Astrocyte (in vitro differentiated cells and primary cell): ENCODE results near the gene TPD52L2.

Experiments
- EZH2 ChIP-seq: IDR thresholded peaks from 2 replicates; pipeline ENCODE4 v1.6.1; 2012; ENCODE audit warnings: mild to moderate bottlenecking, low read length, inconsistent platforms; ENCODE audit not compliant: insufficient read depth
- TF ChIP-seq, protein P1 (sequence below): IDR thresholded peaks from 2 replicates; pipeline ENCODE4 v1.5.1; 2011; ENCODE audit warnings: low read depth, mild to moderate bottlenecking, inconsistent platforms, low read length, moderate library complexity; ENCODE audit not compliant: insufficient read depth

DNA sequence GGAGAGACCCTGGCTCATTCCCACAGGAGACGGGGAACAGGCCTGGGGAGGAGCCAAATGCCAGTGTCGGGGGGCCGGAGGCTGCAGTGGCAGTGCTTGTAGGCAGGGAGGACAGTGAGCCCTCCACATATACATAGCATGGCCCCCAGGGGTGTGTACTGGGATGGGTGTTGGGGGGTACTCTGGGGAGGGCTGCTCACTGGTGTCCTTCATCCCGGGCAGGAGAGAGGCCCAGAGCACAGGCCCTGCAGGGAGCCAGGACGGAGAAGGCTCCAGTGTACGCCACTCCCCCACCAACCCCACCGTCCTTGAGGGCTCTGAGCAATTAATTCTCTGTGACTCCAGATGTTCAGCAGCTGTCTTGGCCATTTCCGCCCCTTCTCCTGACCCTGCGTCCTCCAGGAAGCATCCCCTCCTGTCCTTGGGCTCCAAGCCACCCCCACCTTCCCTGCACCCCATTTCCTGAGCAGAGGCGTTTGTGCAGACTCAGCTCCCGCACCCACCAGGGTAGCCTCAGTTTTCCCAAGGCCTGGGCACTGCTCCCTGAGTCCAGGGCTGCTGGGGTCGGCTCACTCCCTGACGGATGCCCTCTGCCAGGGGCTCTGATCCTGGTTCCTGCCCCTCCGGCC is 7.2 kb upstream of the TPD52L2 start:
- TF ChIP-seq, protein P1, sequence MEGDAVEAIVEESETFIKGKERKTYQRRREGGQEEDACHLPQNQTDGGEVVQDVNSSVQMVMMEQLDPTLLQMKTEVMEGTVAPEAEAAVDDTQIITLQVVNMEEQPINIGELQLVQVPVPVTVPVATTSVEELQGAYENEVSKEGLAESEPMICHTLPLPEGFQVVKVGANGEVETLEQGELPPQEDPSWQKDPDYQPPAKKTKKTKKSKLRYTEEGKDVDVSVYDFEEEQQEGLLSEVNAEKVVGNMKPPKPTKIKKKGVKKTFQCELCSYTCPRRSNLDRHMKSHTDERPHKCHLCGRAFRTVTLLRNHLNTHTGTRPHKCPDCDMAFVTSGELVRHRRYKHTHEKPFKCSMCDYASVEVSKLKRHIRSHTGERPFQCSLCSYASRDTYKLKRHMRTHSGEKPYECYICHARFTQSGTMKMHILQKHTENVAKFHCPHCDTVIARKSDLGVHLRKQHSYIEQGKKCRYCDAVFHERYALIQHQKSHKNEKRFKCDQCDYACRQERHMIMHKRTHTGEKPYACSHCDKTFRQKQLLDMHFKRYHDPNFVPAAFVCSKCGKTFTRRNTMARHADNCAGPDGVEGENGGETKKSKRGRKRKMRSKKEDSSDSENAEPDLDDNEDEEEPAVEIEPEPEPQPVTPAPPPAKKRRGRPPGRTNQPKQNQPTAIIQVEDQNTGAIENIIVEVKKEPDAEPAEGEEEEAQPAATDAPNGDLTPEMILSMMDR = no peak
- no peak for TF ChIP-seq EZH2
